ENCODE measurements around the gene DNAH5.

DNA sequence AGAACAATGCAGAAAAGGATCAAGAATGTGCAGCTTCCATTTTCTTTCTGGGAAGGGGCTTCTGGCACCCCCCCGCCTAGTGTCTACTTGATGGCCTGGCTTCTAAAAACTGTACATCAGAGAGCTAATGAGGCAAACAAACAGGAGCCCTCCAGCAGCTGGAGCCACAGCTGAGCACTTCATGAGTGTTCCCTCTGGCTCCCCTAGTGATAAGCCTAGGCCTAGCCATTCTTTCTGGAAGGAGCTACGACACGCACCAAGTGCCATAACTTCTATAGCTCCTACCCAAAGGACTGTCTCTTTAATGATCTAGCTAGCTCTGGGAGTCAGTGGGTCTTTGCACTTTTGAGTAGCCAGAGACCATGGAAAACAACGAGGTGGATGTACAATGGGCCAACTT is 66.1 kb downstream of the DNAH5 start:
- TF ChIP-seq CTCF (conservative IDR thresholded peaks at IDR 0.05) (no peak; the same call in 1 of the 2 replicates), EZH2 (IDR thresholded peaks at IDR 0.05; ENCODE audit: low read depth) (no peak)

Measured in PC-9 (cell line).